Tibial artery (tissue), 4 donors: Measurements from ENCODE around the gene NR4A3.

Experiments
- DNase-seq, 2 donors: peaks; one replicate each; pipeline ENCODE4 v3.0.0-alpha.2; 2019
- H3K27ac ChIP-seq, 2 donors: fragments of 200-600 bp; sonication (generic) in 1 of 2; 1 replicate in 1 of 2; 2 replicates in 1 of 2; pipeline ENCODE4 v1.5.1; 2018 to 2019; ENCODE audit warnings: mild to moderate bottlenecking in 1 of 2
- H3K27me3 ChIP-seq, 2 donors: fragments of 200-600 bp; sonication (generic) in 1 of 2; one replicate each; pipeline versions ENCODE4 v1.5.1 to v1.6.0; 2016 to 2019
- H3K36me3 ChIP-seq, 3 donors: fragments of 200-600 bp; sonication (generic) in 2 of 3; one replicate each; pipeline ENCODE4 v1.5.1; 2016 to 2019; ENCODE audit warnings: mild to moderate bottlenecking in 2 of 3
- H3K4me1 ChIP-seq, 4 donors: fragments of 200-600 bp; sonication (generic) in 2 of 4; 1 replicate in 3 of 4; 2 replicates in 1 of 4; pipeline ENCODE4 v1.5.1; 2016 to 2019
- H3K4me3 ChIP-seq, 2 donors: fragments of 200-600 bp; sonication (generic) in 1 of 2; 1 replicate in 1 of 2; 2 replicates in 1 of 2; pipeline ENCODE4 v1.5.1; 2018 to 2019; ENCODE audit warnings: mild to moderate bottlenecking in 2 of 2
- H3K9me3 ChIP-seq, 3 donors: fragments of 200-600 bp; sonication (generic) in 1 of 3; one replicate each; pipeline ENCODE4 v1.5.1; 2016 to 2019
- intact Hi-C: fragments of 100-400 bp; cut with DNase I; formaldehyde crosslinking; loops from one replicate; pipeline ENCODE4 v1.15.0; 2023; ENCODE audit warnings: low total_unique reads
- TF ChIP-seq, protein P1 (sequence below), 2 experiments: fragments of 200-600 bp in 1 of 2; fragments of 450-650 bp in 1 of 2; IDR thresholded peaks; one replicate each; pipeline ENCODE4 v1.5.1; 2017 to 2019; ENCODE audit warnings: antibody characterized with exemption in 2 of 2, mild to moderate bottlenecking in 1 of 2, moderate library complexity in 1 of 2

NR4A3 gene

DNA sequence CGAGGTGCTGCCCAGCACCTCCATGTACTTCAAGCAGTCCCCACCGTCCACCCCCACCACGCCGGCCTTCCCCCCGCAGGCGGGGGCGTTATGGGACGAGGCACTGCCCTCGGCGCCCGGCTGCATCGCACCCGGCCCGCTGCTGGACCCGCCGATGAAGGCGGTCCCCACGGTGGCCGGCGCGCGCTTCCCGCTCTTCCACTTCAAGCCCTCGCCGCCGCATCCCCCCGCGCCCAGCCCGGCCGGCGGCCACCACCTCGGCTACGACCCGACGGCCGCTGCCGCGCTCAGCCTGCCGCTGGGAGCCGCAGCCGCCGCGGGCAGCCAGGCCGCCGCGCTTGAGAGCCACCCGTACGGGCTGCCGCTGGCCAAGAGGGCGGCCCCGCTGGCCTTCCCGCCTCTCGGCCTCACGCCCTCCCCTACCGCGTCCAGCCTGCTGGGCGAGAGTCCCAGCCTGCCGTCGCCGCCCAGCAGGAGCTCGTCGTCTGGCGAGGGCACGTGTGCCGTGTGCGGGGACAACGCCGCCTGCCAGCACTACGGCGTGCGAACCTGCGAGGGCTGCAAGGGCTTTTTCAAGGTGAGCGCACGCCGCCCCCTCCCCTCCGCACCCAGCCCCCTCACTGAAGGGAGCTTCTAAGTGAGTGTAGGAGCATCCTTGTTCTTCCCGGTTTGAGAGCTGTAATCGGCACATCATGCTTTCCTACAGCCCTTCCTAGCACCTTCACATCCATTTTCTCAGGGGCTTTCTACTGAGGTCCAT, 6.9 kb downstream of the NR4A3 start:
- no peaks in the 10 kb centered on the region for H3K9me3 ChIP-seq
- TF ChIP-seq, protein P1, sequence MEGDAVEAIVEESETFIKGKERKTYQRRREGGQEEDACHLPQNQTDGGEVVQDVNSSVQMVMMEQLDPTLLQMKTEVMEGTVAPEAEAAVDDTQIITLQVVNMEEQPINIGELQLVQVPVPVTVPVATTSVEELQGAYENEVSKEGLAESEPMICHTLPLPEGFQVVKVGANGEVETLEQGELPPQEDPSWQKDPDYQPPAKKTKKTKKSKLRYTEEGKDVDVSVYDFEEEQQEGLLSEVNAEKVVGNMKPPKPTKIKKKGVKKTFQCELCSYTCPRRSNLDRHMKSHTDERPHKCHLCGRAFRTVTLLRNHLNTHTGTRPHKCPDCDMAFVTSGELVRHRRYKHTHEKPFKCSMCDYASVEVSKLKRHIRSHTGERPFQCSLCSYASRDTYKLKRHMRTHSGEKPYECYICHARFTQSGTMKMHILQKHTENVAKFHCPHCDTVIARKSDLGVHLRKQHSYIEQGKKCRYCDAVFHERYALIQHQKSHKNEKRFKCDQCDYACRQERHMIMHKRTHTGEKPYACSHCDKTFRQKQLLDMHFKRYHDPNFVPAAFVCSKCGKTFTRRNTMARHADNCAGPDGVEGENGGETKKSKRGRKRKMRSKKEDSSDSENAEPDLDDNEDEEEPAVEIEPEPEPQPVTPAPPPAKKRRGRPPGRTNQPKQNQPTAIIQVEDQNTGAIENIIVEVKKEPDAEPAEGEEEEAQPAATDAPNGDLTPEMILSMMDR (IDR thresholded peaks at IDR 0.05) = no peak
- no peak for DNase-seq
- H3K36me3 ChIP-seq = peaks cover 0 to 28% (median 5%) of the 10 kb centered on the region in 3 donors
- H3K4me3 ChIP-seq = no peak overlapping the region
- H3K27me3 ChIP-seq = no peaks in the 10 kb centered on the region
- intact Hi-C loops = loop anchor here (10.0 kb wide), 1 partner anchor 76 kb away; the partner anchor contains the start of gene STX17
- peaks cover 0 to 12% (median 6%) of the 10 kb centered on the region in 4 donors for H3K4me1 ChIP-seq
- no peak overlapping the region for H3K27ac ChIP-seq

DNA sequence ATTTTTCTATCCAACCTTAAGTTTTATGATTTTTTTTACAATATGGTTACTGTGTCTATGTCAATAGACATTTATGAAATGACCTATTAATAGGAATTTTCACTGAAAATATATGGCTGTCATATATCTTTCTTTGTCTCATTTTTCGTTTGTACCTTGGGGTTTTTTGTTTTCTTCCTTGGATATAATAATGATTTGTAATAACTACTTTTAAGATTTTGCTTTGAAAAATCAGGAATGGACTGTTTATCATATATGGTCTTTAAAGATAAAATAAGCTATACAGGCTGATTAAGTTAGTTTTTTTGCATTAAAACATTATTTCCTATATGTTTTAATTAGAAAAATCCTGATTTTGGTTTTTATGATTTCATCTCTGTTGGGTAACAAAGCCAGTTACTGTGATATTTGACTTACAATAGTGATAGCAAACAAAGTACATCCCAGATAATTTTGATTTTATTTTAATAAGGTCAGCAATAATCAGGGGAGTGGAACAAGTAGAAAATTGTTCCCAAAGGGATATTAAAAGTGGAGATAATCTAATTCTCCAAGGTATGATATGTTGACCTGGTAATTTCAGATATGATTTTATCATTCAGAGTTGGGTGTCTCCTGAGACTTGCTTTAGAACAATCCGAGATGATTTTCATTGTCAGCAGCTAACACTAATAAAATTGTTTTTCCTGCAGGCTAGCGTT, 10.3 kb downstream of the NR4A3 start:
- no peaks in the 10 kb centered on the region for H3K4me1 ChIP-seq
- TF ChIP-seq, protein P1 (IDR thresholded peaks at IDR 0.05) = no peak
- H3K27ac ChIP-seq = no peak overlapping the region
- no peaks in the 10 kb centered on the region for H3K9me3 ChIP-seq
- no peak for DNase-seq
- H3K36me3 ChIP-seq = peaks cover 0 to 34% (median 5%) of the 10 kb centered on the region in 3 donors
- no peaks in the 10 kb centered on the region for H3K27me3 ChIP-seq
- intact Hi-C loops = no loop called here
- H3K4me3 ChIP-seq = no peak overlapping the region

DNA sequence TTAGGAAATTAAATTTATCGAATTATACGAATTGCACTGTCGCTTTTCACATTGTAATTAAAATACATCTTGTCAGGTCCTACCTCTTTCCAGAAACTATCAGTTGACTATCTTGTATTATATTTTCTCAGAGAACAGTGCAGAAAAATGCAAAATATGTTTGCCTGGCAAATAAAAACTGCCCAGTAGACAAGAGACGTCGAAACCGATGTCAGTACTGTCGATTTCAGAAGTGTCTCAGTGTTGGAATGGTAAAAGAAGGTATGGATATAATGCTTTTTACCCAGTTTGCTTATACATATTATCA, 10.8 kb downstream of the NR4A3 start:
- peaks cover 0 to 34% (median 5%) of the 10 kb centered on the region in 3 donors for H3K36me3 ChIP-seq
- TF ChIP-seq, protein P1 (IDR thresholded peaks at IDR 0.05) = no peak
- no peaks in the 10 kb centered on the region for H3K27me3 ChIP-seq
- no peaks in the 10 kb centered on the region for H3K9me3 ChIP-seq
- DNase-seq = no peak
- no peaks in the 10 kb centered on the region for H3K4me1 ChIP-seq
- no peak overlapping the region for H3K27ac ChIP-seq
- intact Hi-C loops = no loop called here
- H3K4me3 ChIP-seq = no peak overlapping the region

DNA sequence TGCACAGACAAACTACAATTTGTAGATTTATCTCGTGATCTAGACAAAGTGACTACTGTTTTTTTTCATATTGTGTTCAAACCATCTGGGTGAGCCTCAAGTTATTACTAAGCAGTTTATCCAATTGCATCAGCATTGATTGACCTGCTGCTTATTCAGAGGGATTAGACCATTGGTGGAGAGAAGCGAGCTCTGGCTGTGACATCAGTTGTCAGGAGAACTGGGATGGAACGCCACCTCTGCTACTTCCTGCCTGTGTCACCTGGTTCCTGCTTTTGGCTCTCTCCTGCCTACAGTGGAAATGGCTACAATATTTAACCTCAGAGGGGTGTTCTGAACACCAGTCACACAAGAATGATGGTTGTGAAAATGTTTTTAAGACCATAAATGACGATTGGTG, 12.1 kb downstream of the NR4A3 start:
- no peak for DNase-seq
- Histone ChIP-seq H3K27ac (no peak overlapping the region), H3K4me3 (no peak overlapping the region), H3K27me3 (no peaks in the 10 kb centered on the region), H3K9me3 (no peaks in the 10 kb centered on the region), H3K36me3 (peaks cover 0 to 24% (median 5%) of the 10 kb centered on the region in 3 donors), H3K4me1 (no peaks in the 10 kb centered on the region)
- TF ChIP-seq, protein P1 (IDR thresholded peaks at IDR 0.05) = no peak
- intact Hi-C loops = no loop called here

DNA sequence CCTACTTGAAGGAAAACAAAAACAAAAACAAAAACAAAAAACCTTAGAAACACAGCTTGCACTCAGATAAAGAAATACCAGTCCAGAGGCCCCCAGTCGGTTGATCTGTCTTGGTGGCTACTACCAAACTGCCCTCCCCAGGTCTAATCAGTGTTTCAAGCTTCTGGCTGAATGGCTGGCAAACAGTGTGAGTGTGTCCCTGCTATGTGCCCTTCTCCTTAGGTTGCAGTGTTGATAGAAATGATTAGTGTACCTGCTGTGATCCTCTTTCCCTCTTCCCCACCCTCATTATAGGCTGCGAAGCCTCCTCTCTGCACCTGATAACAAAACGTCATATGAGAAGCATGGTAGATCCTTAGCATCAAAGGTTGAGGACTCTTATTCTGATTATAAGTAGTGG, 12.8 kb downstream of the NR4A3 start:
- no peak overlapping the region for H3K4me3 ChIP-seq
- intact Hi-C loops = no loop called here
- H3K27me3 ChIP-seq = no peaks in the 10 kb centered on the region
- H3K27ac ChIP-seq = no peak overlapping the region
- peaks cover 0 to 17% (median 5%) of the 10 kb centered on the region in 3 donors for H3K36me3 ChIP-seq
- no peak for DNase-seq
- TF ChIP-seq, protein P1 (IDR thresholded peaks at IDR 0.05) = no peak
- H3K4me1 ChIP-seq = no peaks in the 10 kb centered on the region
- H3K9me3 ChIP-seq = no peaks in the 10 kb centered on the region
